Measurements from ENCODE around the gene RLBP1.

GRCh38 chr15:89196994-89197393 lies 24.4 kb downstream of the RLBP1 start:
- TF ChIP-seq CTCF (conservative IDR thresholded peaks at IDR 0.05) (no peak), EZH2 (IDR thresholded peaks at IDR 0.05; ENCODE audit: low read depth) (no peak)
